Measurements from ENCODE around the gene CNPY4. TPM values are rescaled to one million over a fixed set of nuclear protein-coding genes. Genes with fewer than 3 reads are reported as not detected.

The CNPY4 gene
- total RNA-seq, 1 experiment from 2014 or later: 13.0 TPM

DNA sequence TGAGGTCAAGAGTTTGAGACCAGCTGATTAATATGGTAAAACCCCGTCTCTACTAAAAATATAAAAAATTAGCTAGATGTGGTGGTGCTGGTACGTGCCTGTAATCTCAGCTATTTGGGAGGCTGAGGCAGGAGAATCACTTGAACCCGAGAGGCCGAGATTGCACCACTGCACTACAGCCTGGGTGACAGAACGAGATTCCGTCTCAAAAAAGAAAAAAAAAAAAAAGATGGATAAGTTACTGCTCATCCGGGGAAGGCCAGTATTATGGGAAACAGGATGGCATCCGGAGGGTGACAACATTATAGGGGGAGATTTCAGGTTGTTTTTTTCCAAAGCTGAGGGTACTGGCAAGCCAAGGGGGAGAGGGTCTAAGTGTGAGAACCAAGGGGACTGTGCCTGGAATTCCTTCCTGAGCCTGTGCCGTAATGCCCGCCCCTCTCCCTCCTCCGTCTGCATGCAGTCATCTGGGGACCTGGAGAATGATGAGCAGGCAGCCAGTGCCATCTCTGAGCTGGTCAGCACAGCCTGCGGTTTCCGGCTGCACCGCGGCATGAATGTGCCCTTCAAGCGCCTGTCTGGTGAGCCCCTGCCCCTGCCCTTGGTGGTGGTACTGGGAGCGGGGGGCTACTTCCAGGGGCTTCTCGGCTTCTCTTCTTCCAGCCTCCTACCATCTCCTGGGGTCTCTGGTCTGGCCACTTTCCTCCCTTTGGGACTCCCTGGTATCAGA is 33.7 kb downstream of the CNPY4 start:
- H4K20me1 ChIP-seq (ENCODE audit: insufficient read depth, low read depth, low read length): peaks cover 12% of the 10 kb centered on the region; the same call in 1 of the 2 replicates
- no peaks in the 10 kb centered on the region for H3K27me3 ChIP-seq (ENCODE audit: low read length)
- H3K4me3 ChIP-seq (ENCODE audit: low read length): no peak overlapping the region
- no peak for DNase-seq
- H3K9me2 ChIP-seq (replicated peaks; ENCODE audit: insufficient read depth, low read length): no peaks in the 10 kb centered on the region
- H3K9me3 ChIP-seq (ENCODE audit: low read length): no peaks in the 10 kb centered on the region
- H3K27ac ChIP-seq (ENCODE audit: low read length): peak overlapping the region; percentile 52
- H3K4me1 ChIP-seq (ENCODE audit: low read length): peaks cover 45% of the 10 kb centered on the region
- H3K4me2 ChIP-seq (ENCODE audit: low read depth, low read length, poor library complexity, severe bottlenecking): peak overlapping the region; percentile 47
- H2AFZ ChIP-seq (ENCODE audit: low read length): no peak overlapping the region
- peaks cover 9% of the 10 kb centered on the region for H3K36me3 ChIP-seq (ENCODE audit: insufficient read depth, low read length)
- peaks cover 38% of the 10 kb centered on the region for H3K79me2 ChIP-seq (ENCODE audit: low read length)
- H3K9ac ChIP-seq (ENCODE audit: low read length): no peak overlapping the region

- DNase-seq: peak; percentile 49
- H3K4me3 ChIP-seq (ENCODE audit: low read length): no peak overlapping the region
- no peaks in the 10 kb centered on the region for H3K9me3 ChIP-seq (ENCODE audit: low read length)
- H3K27me3 ChIP-seq (ENCODE audit: low read length): no peaks in the 10 kb centered on the region
- H4K20me1 ChIP-seq (ENCODE audit: insufficient read depth, low read depth, low read length): peaks cover 12% of the 10 kb centered on the region; the same call in 1 of the 2 replicates
- H3K4me2 ChIP-seq (ENCODE audit: low read depth, low read length, poor library complexity, severe bottlenecking): no peak overlapping the region
- peaks cover 41% of the 10 kb centered on the region for H3K79me2 ChIP-seq (ENCODE audit: low read length)
- H3K4me1 ChIP-seq (ENCODE audit: low read length): peaks cover 44% of the 10 kb centered on the region
- H2AFZ ChIP-seq (ENCODE audit: low read length): no peak overlapping the region
- H3K9ac ChIP-seq (ENCODE audit: low read length): no peak overlapping the region
- no peak overlapping the region for H3K27ac ChIP-seq (ENCODE audit: low read length)
- no peaks in the 10 kb centered on the region for H3K9me2 ChIP-seq (replicated peaks; ENCODE audit: insufficient read depth, low read length)
- H3K36me3 ChIP-seq (ENCODE audit: insufficient read depth, low read length): peaks cover 9% of the 10 kb centered on the region
Measured at GRCh38 chr7:100153708-100154535, 34.5 kb downstream of the CNPY4 start.

DNA sequence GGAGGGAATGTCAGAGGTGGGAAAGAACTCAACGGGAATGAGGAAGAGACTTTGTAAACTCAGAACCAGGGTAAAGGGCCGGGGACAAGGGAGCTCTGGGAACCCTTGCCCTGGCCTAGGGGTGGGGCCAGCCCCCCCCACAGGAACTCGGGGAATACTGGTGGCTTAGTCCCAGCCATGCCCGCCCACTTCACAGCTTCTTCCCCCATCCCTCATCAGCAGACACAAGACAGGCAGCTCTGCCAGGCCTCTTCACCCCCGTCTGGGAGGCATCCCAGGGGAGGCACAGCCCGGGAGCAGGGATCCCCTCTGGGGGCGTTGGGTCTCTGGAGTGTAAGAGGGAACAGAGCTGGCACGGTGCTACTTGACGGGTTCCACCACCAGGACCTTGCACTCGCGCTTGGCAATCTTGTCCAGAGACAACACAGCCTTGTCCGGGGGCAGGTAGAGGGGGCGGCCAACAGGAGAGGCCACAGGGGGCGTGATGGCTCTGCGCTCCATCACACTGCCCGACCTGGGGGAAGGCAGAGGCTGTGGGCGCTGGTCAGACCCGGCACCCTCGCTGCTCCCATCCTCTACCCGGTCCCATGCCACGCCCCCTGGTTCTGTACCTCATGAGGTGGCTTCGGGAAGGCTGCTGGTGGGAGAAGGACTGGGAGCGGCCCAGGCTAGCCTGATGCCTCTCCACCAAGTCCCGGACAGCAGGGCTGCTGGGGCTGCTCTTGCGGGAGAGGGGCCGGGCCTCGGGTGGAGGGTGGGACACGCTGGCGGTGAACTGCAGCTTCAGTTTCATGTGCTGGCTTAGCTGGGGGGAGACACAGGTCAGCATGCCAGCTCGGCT is 35.4 kb downstream of the CNPY4 start:
- peak; percentile 42 for DNase-seq
- Histone ChIP-seq H3K9me3 (ENCODE audit: low read length) (no peaks in the 10 kb centered on the region), H2AFZ (ENCODE audit: low read length) (no peak overlapping the region), H3K27ac (ENCODE audit: low read length) (no peak overlapping the region), H3K4me3 (ENCODE audit: low read length) (no peak overlapping the region), H3K4me2 (ENCODE audit: low read depth, low read length, poor library complexity, severe bottlenecking) (no peak overlapping the region), H3K9me2 (replicated peaks; ENCODE audit: insufficient read depth, low read length) (no peaks in the 10 kb centered on the region), H3K4me1 (ENCODE audit: low read length) (peaks cover 46% of the 10 kb centered on the region), H3K9ac (ENCODE audit: low read length) (no peak overlapping the region), H4K20me1 (ENCODE audit: insufficient read depth, low read depth, low read length) (peaks cover 12% of the 10 kb centered on the region; the same call in 1 of the 2 replicates), H3K36me3 (ENCODE audit: insufficient read depth, low read length) (peaks cover 9% of the 10 kb centered on the region), H3K79me2 (ENCODE audit: low read length) (peaks cover 32% of the 10 kb centered on the region), H3K27me3 (ENCODE audit: low read length) (no peaks in the 10 kb centered on the region)

GRCh38 chr7:100155553-100156317 is 36.3 kb downstream of the CNPY4 start:
- H3K79me2 ChIP-seq (ENCODE audit: low read length): peaks cover 23% of the 10 kb centered on the region
- H3K9me3 ChIP-seq (ENCODE audit: low read length): no peaks in the 10 kb centered on the region
- peaks cover 39% of the 10 kb centered on the region for H3K4me1 ChIP-seq (ENCODE audit: low read length)
- H3K9me2 ChIP-seq (replicated peaks; ENCODE audit: insufficient read depth, low read length): no peaks in the 10 kb centered on the region
- no peak overlapping the region for H3K27ac ChIP-seq (ENCODE audit: low read length)
- H3K4me2 ChIP-seq (ENCODE audit: low read depth, low read length, poor library complexity, severe bottlenecking): peak overlapping the region; percentile 18
- no peak overlapping the region for H3K4me3 ChIP-seq (ENCODE audit: low read length)
- no peaks in the 10 kb centered on the region for H3K27me3 ChIP-seq (ENCODE audit: low read length)
- DNase-seq: peak; percentile 49
- H2AFZ ChIP-seq (ENCODE audit: low read length): no peak overlapping the region
- H4K20me1 ChIP-seq (ENCODE audit: insufficient read depth, low read depth, low read length): peaks cover 12% of the 10 kb centered on the region; the same call in 1 of the 2 replicates
- peaks cover 9% of the 10 kb centered on the region for H3K36me3 ChIP-seq (ENCODE audit: insufficient read depth, low read length)
- no peak overlapping the region for H3K9ac ChIP-seq (ENCODE audit: low read length)

DNA sequence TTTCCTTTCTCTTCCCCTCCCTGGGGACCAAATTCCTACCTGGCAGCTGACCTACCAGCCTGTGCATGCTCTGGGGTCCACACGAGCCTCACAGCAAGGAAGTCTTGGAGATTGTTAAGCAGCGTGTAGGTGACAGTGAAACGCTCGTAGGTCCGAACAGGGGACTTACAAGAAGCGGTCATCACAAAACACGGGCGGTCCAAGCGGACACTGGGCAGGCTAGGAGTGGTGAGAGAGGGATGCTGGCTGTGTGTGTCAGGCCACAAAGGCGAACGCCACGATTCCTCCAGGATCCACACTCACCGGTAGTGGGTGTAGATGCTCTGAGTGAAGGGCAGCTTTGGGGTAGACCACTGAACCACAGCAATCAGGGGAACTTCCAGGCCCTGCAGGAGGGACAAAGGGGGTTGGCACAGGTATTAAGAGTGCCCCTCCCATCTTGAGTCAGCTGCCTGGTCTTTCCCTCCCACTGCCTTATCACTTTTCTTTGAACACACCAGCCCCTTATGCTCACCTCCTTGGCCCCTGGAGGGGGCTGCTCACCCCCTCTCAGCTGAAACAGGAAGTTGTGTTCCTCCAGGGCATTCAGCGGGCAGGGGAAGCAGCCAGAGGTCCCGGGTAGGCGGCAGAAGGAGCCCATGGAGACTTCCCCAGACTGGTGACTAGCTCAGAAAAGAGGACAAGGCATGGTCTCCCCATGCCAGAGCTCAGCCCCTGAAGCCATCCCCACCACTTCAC is 37.1 kb downstream of the CNPY4 start:
- peak; percentile 62 for DNase-seq
- Histone ChIP-seq H3K9me2 (replicated peaks; ENCODE audit: insufficient read depth, low read length) (no peaks in the 10 kb centered on the region), H3K4me1 (ENCODE audit: low read length) (peaks cover 38% of the 10 kb centered on the region), H4K20me1 (ENCODE audit: insufficient read depth, low read depth, low read length) (peaks cover 12% of the 10 kb centered on the region; the same call in 1 of the 2 replicates), H3K4me2 (ENCODE audit: low read depth, low read length, poor library complexity, severe bottlenecking) (peak overlapping the region; percentile 90), H3K36me3 (ENCODE audit: insufficient read depth, low read length) (peaks cover 9% of the 10 kb centered on the region), H3K9ac (ENCODE audit: low read length) (peak overlapping the region; percentile 95), H3K27me3 (ENCODE audit: low read length) (no peaks in the 10 kb centered on the region), H2AFZ (ENCODE audit: low read length) (no peak overlapping the region), H3K9me3 (ENCODE audit: low read length) (no peaks in the 10 kb centered on the region), H3K79me2 (ENCODE audit: low read length) (peaks cover 21% of the 10 kb centered on the region), H3K27ac (ENCODE audit: low read length) (peak overlapping the region; percentile 34; the same call in 1 of the 2 replicates), H3K4me3 (ENCODE audit: low read length) (peak overlapping the region; percentile 100; the same call in 1 of the 2 replicates)

- peaks cover 6% of the 10 kb centered on the region for H3K36me3 ChIP-seq (ENCODE audit: insufficient read depth, low read length)
- H3K79me2 ChIP-seq (ENCODE audit: low read length): peaks cover 21% of the 10 kb centered on the region
- no peak for DNase-seq
- H3K27ac ChIP-seq (ENCODE audit: low read length): peak overlapping the region; percentile 34; the same call in 1 of the 2 replicates
- no peaks in the 10 kb centered on the region for H3K9me2 ChIP-seq (replicated peaks; ENCODE audit: insufficient read depth, low read length)
- peak overlapping the region; percentile 95 for H3K9ac ChIP-seq (ENCODE audit: low read length)
- no peaks in the 10 kb centered on the region for H3K9me3 ChIP-seq (ENCODE audit: low read length)
- peaks cover 33% of the 10 kb centered on the region for H3K4me1 ChIP-seq (ENCODE audit: low read length)
- no peaks in the 10 kb centered on the region for H3K27me3 ChIP-seq (ENCODE audit: low read length)
- H3K4me3 ChIP-seq (ENCODE audit: low read length): peak overlapping the region; percentile 100
- no peak overlapping the region for H2AFZ ChIP-seq (ENCODE audit: low read length)
- peaks cover 12% of the 10 kb centered on the region; the same call in 1 of the 2 replicates for H4K20me1 ChIP-seq (ENCODE audit: insufficient read depth, low read depth, low read length)
- peak overlapping the region; percentile 90 for H3K4me2 ChIP-seq (ENCODE audit: low read depth, low read length, poor library complexity, severe bottlenecking)
Measured at GRCh38 chr7:100157069-100157333, 37.6 kb downstream of the CNPY4 start.

All from Karpas-422 (cell line).